CD4-positive, alpha-beta T cell treated with Interferon gamma for 1 hour (primary cell): ENCODE measurements around the gene OBSCN.
A peak's percentile ranks its signal among the peaks of the same experiment; 100 is the strongest.

Source experiments
- DNase-seq: peaks from one replicate; pipeline ENCODE4 v3.0.0-alpha.2; 2020

OBSCN gene, protein sequence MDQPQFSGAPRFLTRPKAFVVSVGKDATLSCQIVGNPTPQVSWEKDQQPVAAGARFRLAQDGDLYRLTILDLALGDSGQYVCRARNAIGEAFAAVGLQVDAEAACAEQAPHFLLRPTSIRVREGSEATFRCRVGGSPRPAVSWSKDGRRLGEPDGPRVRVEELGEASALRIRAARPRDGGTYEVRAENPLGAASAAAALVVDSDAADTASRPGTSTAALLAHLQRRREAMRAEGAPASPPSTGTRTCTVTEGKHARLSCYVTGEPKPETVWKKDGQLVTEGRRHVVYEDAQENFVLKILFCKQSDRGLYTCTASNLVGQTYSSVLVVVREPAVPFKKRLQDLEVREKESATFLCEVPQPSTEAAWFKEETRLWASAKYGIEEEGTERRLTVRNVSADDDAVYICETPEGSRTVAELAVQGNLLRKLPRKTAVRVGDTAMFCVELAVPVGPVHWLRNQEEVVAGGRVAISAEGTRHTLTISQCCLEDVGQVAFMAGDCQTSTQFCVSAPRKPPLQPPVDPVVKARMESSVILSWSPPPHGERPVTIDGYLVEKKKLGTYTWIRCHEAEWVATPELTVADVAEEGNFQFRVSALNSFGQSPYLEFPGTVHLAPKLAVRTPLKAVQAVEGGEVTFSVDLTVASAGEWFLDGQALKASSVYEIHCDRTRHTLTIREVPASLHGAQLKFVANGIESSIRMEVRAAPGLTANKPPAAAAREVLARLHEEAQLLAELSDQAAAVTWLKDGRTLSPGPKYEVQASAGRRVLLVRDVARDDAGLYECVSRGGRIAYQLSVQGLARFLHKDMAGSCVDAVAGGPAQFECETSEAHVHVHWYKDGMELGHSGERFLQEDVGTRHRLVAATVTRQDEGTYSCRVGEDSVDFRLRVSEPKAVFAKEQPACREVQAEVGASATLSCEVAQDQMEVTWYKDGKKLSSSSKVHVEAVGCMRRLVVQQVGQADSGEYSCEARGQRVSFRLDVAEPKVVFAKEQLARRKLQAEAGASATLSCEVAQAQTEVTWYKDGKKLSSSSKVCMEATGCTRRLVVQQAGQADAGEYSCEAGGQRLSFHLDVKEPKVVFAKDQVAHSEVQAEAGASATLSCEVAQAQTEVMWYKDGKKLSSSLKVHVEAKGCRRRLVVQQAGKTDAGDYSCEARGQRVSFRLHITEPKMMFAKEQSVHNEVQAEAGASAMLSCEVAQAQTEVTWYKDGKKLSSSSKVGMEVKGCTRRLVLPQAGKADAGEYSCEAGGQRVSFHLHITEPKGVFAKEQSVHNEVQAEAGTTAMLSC (N-terminal part only)

DNA sequence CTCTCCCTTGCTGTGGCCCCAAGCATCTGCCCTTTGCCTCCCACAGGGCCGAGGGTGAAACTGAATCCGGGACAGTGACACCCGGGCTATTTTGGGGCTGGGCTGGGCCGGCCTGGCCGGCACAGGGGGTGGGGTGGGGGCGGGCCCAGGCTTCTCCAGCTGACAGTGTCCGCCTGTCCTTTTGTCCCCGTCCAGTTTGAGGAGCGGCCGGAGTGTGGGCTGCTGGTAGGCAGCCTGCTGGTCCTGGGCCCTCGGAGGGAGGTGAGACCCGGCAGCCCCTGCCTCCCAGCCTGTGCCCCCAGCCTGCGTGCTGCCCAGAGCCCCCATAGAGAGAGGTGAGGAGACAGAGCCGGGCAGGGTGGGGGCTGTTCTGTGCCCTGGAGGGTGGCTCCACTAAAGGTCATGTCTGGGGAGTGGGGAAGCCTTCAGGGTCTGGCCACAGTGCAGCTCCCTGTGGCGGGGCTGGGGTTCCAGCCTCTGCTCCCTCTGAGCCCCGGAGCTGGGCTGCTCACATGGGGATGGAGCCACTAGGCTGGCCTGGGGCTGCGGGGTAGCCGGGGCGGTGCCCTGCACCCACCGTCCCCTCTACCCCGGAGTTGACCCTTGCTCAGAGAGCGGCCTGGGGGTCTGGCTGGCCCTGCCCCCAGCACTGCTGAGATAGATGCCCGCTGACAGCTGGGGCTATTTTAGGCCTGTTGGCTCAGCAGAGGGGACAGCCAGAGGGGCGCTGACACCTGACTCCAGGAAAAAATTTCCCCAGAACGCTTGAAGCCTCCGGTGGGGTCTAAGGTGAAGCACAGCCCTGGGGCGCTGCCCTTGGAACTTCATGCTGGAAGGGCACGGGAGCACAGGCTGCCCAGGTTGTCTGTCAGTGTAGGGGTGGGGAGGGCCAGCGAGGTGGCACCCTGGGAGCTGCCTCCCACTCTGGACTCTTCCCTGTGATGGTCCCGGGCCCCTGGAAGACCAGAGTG is at the start of gene OBSCN:
Gene OBSCN (plus strand): TSS at position 194 of the 971 bp plus-strand sequence. CDS start 3,740 bp downstream, outside the sequence.
- DNase-seq = no peak

DNA sequence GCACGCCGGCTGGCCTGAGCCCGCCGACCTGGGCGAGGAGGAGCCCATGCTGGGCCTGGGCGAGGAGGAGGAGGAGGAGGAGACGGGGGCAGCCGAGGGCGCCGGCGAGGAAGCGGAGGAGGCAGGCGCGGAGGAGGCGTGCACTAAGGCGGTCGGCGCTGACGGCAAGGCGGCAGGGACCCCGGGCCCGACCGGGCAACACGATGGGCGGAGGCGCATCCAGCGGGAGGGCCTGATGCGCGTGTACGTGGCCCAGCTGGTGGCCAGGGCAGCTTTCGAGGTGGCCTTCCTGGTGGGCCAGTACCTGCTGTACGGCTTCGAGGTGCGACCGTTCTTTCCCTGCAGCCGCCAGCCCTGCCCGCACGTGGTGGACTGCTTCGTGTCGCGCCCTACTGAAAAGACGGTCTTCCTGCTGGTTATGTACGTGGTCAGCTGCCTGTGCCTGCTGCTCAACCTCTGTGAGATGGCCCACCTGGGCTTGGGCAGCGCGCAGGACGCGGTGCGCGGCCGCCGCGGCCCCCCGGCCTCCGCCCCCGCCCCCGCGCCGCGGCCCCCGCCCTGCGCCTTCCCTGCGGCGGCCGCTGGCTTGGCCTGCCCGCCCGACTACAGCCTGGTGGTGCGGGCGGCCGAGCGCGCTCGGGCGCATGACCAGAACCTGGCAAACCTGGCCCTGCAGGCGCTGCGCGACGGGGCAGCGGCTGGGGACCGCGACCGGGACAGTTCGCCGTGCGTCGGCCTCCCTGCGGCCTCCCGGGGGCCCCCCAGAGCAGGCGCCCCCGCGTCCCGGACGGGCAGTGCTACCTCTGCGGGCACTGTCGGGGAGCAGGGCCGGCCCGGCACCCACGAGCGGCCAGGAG is 49.5 kb upstream of the OBSCN start:
- no peak for DNase-seq

DNA sequence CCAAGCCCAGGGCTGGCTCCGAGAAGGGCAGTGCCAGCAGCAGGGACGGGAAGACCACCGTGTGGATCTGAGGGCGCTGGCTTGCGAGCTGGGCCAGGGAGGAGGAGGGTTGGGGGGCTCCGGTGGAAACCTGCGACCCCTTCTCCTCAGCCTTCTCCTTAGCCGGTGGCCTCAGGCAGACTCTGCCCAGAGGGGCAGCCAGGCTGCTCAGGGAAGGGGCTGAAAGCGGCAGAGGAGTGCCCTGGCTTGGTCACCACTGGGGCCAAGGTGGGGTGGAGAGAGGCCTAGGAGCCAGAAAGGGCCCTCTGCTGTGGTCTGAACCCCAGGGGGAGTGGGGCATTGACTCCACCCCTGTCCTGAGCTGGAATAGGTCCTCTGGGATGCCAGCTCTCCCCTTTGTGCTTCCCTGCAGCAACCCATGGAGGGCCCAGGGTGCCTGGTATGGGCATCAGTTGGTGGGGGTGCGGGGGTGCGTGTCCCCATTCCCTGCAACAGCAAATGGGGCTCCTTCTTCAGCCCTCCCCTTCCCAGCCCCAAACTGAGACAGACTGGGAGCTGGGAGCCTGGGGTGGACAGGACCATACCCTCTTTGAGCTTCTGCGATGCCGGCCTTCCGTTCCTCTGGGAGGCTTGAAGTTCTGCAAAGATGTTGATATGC is 48.7 kb upstream of the OBSCN start:
- no peak for DNase-seq

DNA sequence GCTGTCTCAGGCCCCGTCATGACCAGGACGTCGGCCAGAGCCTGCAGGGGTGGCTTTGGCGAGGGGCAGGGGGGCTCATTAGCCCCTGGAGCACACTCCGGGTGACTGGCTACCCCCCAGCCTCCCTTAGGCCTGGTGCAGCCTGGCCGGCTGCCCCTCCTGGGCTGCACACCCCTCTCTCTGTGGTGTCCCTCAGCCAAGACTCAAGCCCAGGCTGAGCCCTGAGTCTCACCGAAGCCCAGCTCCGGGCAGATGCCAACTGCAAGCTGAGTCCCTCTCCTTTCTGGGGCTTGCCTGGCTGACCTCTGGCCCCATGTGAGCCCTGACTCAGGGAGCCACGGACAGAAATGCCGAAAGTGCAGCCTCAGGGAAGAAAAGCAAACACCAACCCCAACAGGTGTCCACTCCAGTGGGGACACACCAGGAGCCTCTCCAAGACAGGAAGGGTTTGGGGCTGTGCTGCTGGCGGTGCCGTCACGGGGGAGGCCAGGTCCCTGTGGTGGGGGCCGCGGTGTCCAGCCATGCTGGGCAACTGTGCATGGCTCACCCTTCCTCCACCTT is 47.6 kb upstream of the OBSCN start:
- no peak for DNase-seq

DNA sequence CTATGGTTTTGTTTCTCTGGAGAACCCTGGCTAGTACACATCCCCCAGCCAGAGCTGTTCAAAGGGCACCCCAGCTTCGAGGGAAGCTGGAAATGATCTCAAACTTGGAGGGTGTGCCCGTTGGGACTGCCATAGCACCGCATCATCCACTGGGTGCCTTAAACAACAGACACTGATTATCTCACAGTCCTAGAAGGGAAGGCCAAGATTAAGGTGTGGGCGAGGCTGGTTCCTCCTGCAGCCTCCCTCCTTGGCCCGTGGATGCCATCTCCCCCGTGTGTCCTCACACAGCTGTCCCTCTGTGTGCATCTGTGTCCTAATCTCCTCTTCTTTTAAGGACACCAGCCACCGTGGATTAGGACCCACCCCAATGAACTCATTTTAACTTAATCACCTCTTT is 46.5 kb upstream of the OBSCN start:
- DNase-seq = no peak

DNA sequence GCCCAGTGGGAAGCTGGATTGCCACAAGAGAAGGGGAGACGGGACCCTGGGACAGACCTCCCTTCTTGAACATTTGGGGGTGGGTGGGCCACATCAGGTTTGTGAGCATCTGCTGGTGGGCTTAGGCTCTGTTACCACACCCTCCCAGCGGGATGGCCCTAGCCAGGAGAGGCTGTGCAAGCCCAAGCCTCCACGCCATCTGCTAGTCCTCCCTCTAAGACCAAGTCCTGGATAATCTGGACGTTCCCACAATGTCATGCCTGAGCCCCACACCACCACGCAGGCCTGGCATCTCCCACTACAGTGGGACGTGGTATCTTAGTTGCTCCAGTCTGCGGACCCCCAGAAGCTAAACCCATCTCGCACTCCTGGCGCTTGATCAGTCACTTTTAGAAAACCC is 46.0 kb upstream of the OBSCN start:
- DNase-seq = no peak

DNA sequence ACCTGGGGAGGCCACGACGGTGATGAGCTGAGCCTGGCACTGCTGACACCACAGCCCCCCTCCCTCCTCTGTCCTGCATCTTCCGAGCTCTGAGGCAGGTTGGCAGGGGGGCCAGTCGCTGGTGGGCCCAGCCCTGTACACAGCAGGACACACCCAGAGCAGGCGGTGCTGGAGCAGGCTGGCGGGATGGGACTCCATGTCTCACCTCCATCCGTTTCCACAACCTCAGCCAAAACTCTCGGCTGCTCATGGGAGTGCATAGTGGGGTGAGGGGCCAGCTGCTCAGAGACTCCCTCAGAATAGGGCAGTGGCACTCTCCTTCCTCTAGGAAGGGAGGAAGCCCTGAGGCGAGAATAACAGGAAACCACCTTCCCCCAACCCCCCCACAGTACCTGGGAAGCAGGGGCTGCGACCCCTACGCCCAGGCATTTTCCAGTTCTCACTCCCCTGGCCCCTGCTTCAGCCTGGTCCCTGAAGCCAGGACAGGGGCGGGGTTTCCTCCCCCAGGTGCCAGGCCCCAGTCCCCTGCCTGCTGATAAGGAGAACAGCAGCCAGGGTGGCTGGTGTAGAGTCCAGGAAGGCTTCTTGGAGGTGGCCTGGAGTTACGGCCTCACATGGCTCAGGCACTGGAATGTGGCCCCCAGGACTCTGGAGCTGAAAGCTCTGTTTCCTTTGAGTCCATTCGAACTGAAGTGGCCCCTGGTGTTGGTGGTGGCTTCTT is 45.4 kb upstream of the OBSCN start:
- no peak for DNase-seq

DNA sequence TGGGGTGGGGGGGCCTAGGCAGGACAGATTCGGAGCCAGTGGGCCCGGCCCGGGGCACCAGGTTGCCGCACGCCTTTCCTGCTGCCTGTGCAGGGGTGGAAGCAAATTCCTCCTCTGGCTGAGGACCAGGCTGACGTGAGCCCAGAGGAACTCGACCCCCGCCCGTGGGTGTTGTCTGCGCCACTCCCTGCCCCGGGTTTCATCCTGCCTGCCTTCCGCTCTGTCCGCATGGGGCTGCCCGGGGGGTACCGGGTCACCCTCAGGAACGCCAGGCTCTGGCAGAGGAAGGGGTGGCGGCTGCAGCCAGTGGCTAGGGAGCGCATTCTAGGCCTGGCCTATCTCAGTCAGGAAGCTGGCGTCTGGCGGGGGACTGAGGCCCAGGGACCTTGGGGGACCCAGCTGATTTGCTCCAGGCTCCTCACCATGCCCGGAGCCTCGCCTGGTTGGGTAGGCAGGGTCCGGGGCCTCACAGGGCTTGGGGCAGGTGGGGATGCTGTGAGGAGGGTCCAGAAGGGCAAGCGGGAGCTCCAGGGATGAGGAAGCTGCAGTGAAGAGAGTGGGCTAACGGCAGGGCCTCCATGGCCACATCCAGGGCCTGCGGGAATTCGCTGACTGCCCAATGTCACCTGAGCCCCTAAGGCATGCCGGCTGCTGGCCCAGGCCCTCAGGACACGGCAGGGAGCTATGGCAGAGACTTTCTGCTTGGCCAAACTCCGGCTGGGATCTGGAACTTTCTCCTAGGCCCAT is 44.7 kb upstream of the OBSCN start:
- DNase-seq = no peak

DNA sequence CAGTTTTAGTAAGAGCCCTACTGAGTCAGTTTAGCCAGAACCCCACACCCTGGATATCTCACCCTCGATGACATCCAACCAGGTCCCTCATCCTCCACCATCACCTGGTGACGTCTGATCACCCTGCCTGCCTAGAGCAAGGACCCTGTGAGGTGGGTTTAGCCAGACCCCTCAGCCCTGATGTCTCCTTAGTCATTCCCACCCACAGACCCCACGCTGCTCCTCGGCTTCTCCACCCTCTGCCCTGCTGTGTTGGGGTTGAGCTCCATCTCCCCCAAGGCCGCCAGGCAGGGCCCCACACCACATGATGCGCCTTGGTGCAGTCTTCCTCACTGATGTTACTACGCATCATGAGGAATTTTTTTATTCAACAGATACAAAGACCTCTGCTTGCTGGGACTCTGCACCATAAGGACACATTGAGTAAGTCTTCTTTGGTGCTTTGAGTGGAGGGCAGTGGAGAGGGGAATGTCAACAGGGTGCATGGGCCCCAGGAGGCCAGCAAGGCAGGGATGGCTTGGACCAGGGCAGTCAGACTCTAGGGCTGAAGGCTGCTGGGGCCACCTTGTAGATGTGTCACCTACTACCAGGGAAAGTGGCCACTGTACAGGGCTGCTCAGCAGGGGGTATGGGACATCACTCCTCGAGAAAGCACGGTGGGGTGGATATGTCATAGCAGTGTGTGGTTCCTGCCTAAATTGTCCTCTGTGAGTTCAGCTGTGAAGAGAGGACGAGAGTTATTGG is 43.9 kb upstream of the OBSCN start:
- no peak for DNase-seq

DNA sequence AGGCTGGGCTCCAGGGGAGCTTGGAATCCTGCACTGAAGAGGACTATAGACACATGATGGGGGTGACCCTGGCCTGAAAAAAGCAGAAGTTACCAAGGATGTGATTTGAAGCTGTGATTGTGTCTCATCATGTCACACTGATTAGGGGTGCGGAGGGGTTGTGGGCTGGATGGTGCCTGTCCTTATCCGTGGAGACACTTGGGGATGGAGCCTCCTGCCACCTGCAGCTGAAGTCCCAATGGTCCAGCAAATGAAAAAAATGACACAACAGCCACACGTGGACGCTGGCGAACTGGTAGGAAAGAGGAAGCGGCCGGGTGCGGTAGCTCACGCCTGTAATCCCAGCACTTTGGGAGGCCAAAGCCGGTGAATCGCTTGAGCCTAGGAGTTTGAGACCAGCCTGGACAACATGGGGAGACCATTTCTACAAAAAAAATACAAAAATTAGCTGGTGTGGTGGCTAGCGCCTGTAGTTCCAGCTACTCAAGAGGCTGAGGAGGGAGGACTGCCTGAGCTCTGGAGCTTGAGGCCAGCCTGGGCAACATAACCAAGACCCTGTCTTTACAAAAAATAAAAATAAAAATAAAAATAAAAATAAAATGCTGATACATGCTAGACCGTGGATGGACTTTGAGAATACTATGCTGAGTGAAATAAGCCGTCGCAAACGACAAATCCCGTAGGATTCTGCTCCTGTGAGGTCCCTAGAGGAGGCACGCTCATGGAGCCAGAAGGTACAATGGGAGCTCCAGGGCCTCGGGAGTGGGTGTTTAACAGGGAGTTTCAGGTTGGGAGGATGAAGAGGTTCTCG is 43.1 kb upstream of the OBSCN start:
- peak; percentile 23 for DNase-seq

DNA sequence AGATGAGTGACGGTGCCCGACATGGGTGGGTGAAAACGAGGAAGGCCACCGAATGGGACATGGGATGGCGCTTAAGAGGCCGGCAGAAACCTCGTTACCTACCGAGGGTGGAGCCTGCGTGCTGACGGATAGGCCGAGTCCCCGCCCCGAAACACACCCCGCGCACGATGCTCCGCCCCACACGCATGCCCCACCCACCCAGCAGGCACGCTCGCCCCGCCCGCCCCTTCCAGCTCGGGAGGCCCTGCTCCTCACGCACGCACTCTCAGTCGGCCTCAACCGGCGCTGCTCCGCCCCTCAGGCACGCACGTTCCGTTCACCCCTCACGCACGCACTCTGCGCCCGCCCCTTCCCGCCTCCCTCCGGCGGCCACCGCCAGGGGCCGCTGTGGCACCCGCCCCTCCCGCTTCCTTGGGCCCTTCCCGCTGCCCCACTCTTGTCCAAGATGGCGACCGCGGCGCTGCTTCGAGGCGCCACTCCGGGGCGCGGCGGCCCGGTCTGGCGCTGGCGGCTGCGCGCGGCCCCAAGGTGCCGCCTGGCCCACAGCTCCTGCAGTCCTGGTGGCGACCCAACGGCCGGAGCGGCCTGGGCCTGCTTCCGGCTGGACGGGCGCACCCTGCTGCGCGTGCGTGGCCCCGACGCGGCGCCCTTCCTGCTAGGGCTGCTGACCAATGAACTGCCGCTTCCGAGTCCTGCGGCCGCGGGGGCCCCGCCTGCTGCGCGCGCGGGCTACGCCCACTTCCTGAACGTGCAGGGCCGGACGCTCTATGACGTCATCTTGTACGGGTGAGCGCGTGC is 42.3 kb upstream of the OBSCN start, which contains the start of gene IBA57:
Gene IBA57 (plus strand): TSS at position 433 of the 798 bp plus-strand sequence. CDS start 13 bp downstream, at position 446.
- DNase-seq = peak; percentile 98

DNA sequence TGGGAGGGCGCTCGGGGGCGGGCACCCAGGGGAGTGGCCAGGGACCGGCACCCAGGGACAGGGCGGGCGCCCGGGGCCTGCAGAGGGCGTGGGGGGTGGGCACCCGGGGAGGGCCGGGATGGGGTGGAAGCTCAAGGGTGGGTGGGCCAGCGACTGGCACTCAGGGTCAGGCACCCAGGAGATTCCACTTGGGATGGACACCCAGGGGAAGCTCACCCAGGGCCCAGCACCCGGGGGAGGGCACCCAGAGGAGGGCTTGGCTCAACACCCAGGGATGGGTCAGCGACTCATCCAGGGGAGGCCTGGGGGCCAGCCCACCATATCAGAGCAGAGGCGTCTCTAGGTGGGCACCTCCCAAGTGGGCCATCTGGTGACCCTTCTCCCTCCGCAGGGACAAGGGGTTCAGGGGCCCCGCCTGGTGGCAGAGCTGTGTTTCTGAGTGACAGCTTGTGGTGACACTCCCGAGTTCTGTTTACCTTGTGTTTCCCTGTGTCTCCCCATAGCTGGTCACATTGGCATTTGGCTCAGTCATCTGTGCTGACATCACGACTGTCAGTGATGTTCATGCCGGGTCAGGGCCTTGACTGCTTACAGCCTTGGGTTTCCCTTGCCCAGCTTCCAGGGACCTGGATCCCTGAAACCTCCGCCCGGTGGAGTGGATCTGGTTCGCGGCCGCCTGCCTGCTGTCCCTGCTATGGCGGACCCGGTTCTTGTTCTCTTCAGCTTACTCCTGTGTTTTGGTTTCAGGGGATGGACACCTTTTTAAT is 41.5 kb upstream of the OBSCN start:
- DNase-seq = peak; percentile 82

DNA sequence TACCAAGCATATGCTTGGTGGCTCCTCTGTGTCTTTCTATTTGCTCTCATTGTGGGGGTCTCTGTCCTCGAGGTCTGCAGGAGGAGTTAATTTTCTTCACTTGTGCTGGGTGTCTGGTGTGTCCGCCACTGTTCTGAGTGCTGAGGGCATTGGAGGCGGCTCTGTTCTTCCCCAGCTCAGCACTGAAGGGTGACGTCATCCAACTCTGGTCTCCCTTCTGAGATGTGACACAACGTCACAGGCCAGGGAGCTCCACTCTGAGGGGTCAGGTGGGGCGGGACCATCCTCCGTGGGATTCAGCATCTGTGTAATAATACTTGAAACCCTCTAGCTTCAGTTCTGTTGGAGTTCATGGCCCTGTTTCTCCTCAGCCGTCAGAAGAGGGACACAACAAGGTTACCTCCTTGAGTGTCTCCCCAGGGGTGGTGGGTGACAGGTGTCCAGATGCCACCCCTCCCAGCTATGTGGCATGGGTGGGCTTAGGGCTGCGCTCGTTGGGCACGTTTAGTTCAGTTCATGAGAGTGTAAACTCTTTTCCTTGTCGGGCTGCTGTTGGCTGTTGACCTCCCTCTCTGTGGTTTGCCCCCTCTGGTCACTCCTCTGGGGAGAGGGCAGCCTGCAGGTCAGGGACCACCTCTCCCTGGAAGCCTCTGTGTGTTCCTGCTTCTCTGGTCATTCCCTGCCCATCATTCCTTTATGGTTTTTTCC is 39.1 kb upstream of the OBSCN start:
- DNase-seq = no peak

DNA sequence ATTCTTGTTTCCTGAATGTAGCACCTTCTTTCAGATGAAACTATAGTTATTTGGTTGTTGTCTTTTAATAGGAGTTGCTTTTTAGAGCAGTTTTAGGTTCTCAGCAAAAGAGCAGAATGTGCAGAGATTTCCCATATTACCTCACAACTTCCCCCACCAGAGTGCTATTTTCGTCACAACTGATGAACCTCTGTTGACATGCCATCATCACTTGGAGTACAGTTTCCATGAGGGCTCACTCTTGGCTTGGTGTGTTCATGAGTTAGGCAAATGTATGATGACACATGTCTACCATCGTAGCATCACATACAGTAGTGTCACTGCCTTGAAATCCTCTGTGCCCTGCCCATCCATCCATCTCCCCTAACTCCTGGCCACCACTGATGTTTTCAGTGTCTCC is 38.5 kb upstream of the OBSCN start:
- no peak for DNase-seq
